SH-SY5Y (cell line): ENCODE results near the gene MST1.

ENCODE experiments used
- GATA2 ChIP-seq: IDR thresholded peaks from 2 replicates; pipeline ENCODE4 v1.6.1; 2011; ENCODE audit warnings: mild to moderate bottlenecking, low read depth, low read length
- GATA3 ChIP-seq: IDR thresholded peaks from 2 replicates; pipeline ENCODE4 v1.6.1; 2011; ENCODE audit warnings: low read depth, mild to moderate bottlenecking, low read length, moderate library complexity

MST1 gene

DNA sequence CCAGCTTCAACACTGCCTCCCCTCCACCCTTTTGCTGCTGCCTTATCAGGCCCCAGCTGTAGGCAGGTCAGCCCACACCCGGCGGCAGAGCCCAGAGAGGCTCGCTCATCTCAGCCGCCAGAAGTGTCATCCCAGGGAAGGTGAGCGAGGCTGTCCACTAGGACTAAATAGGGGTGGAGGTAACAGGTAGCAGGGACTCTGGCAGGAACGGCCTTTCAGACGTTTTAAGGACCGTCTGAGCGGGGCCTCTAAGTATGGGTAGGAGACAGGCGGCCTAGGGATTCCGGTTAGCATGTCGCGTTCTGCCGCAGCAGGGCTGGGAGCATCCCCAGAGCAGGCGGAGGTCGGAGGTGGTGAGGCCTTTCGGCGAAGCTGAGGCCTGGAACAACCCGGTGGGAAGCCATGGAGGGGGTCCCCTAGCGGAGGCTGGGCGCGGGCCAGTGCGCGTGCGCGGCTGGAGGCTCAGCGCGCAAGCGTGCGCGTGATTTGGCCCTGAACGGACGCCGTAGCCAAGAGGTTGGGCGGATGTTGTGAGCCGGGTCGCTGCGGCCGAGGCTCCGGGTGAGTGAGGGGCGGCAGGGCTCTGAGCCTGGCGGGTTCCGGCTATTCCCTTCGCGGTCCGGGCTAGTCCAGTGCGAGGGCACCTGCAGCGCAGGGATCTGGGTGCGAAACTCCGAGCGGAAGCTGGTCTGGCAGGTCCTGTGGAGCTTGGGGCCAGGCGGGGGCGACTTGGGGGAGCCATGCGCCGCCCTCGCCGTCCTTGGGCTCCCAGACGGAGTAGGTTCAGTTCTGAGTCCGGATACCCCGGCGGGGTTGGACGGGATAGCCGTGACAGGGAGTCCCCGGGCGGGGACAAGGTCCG is at the start of gene MST1, which contains the start of gene RNF123:
Gene MST1 (minus strand): TSS at position 429 of the 862 bp plus-strand sequence. CDS start 783 bp downstream, outside the sequence.
Gene RNF123 (plus strand): TSS at position 512 of the 862 bp plus-strand sequence. CDS start 1,609 bp downstream, outside the sequence.
- TF ChIP-seq GATA3 (no peak), GATA2 (no peak; the same call in 1 of the 2 replicates)

DNA sequence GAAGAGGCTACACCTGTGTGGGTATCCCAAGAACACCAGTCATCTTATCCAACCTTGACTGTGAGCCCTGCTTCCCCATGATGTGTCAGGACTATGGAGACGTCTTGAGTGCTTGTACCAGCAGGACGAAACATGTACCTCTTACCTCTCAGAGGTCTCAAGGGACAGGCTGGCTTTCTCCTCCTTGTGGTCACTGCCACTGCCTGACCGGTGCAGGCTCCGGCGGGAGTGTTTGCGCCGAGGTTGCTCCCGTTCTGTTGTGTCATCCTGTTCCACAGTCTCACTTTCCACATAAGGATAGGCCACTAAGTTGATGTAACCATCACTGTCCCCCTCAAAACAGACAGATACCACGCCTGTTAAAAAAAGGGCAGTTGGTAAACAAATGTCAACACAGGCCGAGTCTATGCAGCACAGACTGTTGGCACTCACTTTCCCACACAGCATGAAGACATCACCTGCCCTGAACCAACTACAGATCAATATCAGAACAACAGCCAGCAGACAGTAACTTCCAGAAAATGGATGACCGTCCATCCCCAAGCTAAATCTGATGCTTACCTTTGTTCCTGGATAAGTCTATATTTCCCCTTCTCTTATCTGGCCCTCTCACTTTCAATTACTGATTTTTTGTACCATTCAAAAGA is 48.9 kb upstream of the MST1 start:
- no peak for TF ChIP-seq GATA3
- TF ChIP-seq GATA2 = no peak

DNA sequence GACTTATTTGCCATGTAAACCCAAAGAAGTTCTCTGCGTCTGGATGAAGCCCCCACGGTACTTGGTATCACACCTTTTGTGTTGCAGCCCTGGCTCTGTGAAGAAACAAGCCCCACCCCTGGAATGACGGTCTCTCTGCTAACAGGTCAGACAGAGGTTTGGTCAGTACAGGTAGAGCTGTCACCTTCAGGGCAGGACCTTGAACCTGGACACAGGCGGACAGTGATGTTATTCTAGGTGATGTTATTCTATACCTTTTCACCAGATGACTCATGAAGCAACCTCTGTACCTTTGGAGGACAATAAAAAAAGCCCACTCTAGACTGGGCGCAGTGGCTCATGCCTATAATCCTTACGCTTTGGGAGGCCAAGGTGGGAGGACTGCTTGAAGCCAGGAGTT is 45.5 kb upstream of the MST1 start:
- TF ChIP-seq GATA3 (no peak), GATA2 (no peak)

DNA sequence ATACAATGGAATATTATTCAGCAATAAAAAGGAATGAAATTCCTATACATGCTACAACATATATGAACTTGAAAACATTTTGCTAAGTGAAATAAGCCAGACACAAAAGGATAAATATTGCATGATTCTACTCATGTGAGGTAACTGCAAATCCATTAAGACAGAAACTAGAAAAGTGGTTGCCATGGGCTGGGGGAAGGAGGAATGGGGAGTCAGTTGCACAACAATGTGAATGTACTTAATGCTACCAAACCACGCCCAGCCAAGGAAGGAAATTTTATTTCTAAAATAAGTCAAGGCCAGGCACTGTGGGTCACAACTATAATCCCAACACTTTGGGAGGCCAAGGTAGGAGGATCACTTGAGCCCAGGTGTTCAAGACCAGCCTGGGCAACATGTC is 44.3 kb upstream of the MST1 start:
- no peak for TF ChIP-seq GATA2
- no peak for TF ChIP-seq GATA3

DNA sequence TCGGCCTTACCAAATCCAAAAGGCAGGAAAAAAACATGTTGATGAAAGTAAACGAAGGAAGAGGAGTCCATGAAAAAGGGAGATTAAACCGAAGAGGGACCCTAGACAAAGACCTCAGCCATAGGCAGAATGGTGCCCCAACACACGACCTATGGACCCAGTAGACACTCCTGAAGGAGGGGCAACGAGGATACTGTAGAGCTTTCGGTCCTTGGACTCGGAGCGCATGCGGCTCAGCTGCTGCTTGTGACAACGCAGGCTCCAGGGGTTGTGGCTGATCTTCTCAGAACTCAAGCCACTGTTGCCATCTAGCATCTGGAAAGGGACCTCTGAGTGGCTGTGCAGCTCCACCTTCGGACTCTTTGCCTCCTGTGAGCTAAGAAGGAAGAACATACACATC is 43.3 kb upstream of the MST1 start:
- TF ChIP-seq GATA3 = no peak
- no peak for TF ChIP-seq GATA2

DNA sequence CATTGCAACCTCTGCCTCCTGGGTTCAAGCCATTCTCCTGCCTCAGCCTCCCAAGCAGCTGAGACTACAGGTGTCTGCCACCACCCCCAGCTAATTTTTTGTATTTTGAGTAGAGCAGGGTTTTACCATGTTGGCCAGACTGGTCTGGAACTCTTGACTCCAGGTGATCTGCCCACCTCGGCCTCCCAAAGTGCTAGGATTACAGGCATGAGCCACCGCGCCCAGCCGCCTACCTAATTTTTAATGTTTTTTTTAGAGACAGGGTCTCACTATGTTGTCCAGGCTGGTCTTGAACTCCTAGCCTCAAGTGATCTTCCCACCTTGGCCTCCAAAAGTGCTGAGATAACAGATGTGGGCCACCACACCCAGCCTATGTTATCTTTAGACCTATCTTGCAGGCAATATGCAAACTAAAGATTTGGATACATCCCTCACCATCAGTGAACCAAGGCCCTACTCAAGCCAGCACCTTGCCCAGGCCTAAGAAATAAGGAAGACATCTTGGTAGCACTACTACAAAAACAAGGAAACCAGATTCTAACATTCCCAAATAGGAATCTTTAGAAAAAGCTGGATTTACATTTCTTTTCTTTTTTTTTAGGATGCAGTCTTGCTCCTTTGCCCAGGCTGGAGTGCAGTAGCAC is 40.8 kb upstream of the MST1 start:
- TF ChIP-seq GATA2 (no peak), GATA3 (no peak)

DNA sequence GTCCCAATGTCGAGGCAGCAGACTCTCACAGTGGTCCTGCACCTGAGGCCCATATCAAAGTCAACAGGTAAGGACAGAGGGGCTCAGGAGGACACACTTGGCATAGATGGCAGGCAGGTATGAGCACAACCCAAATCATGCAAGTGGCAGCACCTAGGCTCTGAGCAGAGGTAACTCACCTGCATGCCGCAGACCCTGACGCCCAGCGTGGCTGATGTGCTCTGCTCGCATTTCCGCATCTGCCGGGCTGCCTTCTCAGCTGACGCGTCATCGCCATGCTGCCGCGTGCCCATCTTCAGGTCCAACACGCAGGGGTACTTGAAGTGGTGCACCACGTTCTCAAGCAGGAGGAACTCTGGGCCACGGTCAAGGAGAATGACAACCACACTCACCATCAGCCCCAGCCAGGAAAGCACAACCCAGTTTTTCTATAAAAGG is 38.7 kb upstream of the MST1 start:
- TF ChIP-seq GATA2 (no peak), GATA3 (no peak)

DNA sequence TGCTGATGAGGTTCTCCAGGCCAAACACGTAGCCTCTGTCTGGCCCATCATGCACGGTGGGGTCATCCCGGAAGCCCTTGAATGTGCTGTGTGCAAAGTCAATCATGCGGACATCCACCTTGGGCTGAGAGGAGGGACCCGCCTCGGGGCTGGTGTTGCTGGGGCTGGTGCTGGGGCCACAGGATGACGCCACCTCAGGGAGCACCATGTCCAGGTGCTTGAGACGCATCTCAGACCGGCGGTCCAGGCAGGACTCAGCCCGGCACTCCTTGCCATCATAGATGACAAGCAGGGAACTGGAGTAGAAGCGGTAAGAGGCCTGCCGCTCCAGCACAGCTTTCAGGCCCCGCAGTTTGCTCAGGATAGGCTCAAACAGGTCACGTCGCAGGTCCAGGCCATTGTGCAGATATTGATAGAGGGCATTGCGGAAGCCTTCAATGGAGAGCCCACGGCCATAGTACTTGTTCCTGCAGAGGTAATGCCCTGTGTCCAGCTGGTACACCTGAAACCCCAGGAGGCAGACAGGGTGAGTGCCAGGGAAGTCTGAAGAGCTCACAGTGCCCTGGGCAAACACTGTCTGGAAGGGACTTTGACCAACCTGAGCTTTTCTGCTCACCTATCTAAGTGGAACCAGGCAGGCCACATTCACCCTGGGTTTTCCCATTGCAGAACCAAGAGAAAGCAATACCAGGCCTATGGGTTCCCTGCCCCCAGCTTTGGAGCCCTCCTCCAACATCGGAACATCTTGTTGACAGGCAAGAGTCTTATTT is 38.1 kb upstream of the MST1 start:
- TF ChIP-seq GATA2 (no peak), GATA3 (no peak)

DNA sequence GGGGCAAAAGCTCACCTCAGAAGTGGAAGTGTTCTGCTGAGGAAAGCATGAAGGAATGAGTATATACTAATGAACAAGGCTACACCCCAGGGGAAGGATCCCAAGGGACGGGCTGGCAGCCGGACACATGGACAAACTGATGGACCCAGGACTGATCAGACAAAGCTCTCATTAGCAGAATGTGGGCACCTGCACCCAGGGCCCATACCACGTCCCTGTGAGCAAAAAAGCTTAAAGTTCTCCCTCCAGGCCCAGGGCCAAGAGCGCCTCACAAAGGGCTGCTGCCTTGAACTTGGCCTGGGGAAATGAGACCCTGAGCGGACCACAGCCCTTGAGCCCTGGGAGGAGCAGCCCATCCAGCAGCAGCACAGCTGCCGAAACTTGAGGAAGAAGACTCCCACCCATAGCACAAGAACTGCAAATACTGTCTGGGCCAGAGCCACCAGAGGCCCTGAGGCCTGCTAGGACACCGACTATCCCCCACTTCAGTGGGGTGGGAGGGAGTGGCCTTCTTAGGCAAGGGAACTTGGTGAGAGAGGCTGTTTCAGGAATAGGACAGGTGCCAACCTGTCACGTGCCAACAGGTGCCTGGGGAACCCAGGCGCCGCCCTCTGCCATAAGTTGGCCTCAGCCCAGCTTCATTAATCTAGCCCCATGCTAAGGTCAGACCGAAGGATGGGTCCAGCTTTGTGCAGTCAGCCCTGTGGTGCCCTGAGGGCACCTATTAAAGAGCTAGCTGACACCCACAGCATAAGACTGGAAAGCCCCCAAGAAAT is 36.8 kb upstream of the MST1 start:
- TF ChIP-seq GATA3 = no peak
- TF ChIP-seq GATA2 = no peak

DNA sequence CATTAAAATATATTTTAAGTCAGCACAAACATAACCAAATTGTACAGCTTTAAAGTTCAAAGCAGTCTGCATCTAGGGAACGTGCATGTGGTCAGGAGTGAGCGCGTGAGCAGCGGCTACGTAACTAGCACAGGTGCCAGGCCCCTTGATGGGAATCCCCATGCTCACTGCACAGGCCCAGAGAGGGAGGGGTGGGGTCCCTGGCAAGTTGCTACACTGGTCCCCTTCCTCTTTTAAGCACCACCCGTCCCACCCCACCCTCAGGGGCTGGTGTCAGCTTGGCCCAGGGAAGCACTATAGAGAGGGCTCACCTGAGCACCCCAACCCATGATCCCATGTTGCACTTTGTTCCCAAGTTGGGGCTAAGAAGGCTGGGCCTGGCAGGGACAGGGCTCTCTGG is 35.3 kb upstream of the MST1 start:
- no peak for TF ChIP-seq GATA3
- TF ChIP-seq GATA2 = no peak

DNA sequence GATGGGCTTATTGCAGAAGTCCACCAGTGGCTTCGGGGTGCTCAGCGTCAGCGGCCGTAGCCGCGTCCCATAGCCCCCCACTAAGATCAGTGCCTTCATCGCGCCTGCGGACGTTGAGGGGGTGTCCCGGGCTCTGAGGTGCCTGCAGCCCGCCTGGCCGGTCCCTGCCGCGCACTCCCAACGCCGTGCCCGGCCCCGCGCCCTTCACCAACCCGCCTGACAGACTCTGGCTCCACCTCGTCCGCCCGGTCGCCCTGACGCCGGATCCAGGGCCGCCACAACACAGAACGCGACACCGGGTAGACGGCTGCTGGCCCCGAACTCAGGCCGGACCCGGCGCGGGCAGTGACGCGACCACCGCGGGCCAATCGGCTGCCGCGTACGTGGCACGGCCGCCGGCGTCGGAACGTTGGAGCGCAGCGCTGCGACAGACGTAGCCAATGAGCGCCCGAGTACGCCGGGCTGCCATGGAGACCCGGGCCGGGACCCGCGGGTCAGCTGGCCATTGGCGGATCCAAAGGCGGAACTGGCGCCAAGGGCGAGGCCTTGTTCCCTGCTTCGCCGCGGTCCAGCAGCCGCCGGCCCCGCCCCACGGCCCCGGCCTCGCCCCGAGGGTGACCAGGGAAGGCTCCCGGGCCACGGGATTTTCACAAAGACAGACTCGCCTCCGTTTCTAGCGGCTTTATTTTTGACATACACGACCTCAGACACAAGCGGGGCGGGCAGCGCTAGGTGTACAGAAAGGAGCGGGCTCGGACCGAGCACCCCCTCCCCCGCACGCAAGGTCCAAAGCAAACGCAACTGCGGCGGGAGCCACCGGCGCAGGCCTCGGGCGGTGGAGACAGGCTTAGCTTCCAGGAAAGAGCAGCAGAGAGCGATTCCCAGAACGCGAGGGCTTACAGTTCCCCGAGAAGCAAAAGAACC is 34.6 kb upstream of the MST1 start, which contains the start of gene GMPPB:
Gene GMPPB (minus strand): TSS at position 324 of the 924 bp plus-strand sequence. CDS start 225 bp downstream, at position 99.
- TF ChIP-seq GATA3 (no peak), GATA2 (no peak)

DNA sequence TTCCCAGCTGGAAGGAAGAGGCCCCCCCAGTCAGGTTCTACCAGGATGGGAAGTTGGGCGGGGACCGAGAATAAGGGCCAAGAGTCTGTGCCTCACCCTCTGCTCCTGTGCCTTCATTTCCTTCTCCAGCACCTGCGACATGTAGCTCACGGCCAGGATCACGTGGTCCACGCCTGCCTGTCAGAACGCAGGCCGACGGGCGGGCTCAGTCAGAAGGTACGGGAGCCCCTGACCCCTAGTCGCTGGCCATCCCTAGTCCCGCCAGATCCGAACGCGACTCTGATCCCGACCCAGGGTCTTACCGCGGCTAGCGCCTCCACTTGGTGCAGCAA is 34.0 kb upstream of the MST1 start:
- TF ChIP-seq GATA2 = no peak
- no peak for TF ChIP-seq GATA3
